HepG2 (cell line): ENCODE results near the gene TTLL13. TPM values are rescaled to one million over a fixed set of nuclear protein-coding genes. Genes with fewer than 3 reads are reported as not detected.
A peak's percentile ranks its signal among the peaks of the same experiment; 100 is the strongest.

ENCODE experiments used
- ATAC-seq: fragments of 200-7000 bp; cut with Tn5 transposase; 3 replicates; pipeline ENCODE4 v1.9.1; 2020; ENCODE audit warnings: mild to moderate bottlenecking, moderate library complexity
- BruUV-seq: library from RNA; stranded (reverse); fragments of 400-500 nt; replicated peaks from 2 replicates; lab custom pipeline; 2021; lab: Mats Ljungman, UMichigan
- CTCF ChIA-PET: fragments of 300-600 bp; formaldehyde crosslinking; extraction: SDS; loops from one replicate; lab custom pipeline; 2021; ENCODE audit warnings: low total read pairs, inconsistent platforms, low intra/inter-chr PET ratio; lab: Yijun Ruan, JAX
- POLR2A ChIA-PET: fragments of 350-600 bp; sonication (Branson Sonifier 250); formaldehyde crosslinking; loops from one replicate; lab custom pipeline; 2020; ENCODE audit warnings: antibody characterized with exemption, inconsistent platforms; lab: Yijun Ruan, JAX
- DNase-seq: peaks from one replicate; pipeline ENCODE4 v3.0.0-alpha.2; 2015; ENCODE audit warnings: low spot score
- FAIRE-seq: peaks from 3 replicates; lab custom pipeline; 2011; peaks lifted over from hg19 to GRCh38; lab: Jason Lieb, UNC
- H2AFZ ChIP-seq: one replicate; pipeline ENCODE4 v1.6.1; 2011; ENCODE audit warnings: low read length, inconsistent platforms
- H3K27ac ChIP-seq: fragments of 300-600 bp; 3 replicates; pipeline ENCODE4 v1.8.0; 2011; ENCODE audit warnings: mixed run types, mild to moderate bottlenecking, mixed read lengths, low read length, inconsistent platforms; ENCODE audit not compliant: insufficient read depth; ENCODE audit errors: extremely low read length
- H3K27me3 ChIP-seq, 2 experiments: fragments of 200-600 bp in 1 of 2; 2 replicates in 1 of 2; 3 replicates in 1 of 2; pipeline versions ENCODE4 v1.6.0 to v1.8.0; 2011; ENCODE audit warnings: low read length in 2 of 2, mild to moderate bottlenecking in 2 of 2, moderate library complexity in 2 of 2, inconsistent platforms in 1 of 2; ENCODE audit not compliant: insufficient read depth in 2 of 2, control insufficient read depth in 1 of 2
- H3K36me3 ChIP-seq, 2 experiments: fragments of 200-600 bp in 1 of 2; replicated peaks in 1 of 2; 2 replicates in 1 of 2; 3 replicates in 1 of 2; pipeline versions ENCODE4 v1.5.1 to v1.8.0; 2011; ENCODE audit warnings: low read length in 2 of 2, inconsistent platforms in 1 of 2; ENCODE audit not compliant: insufficient read depth in 2 of 2, control insufficient read depth in 1 of 2
- H3K4me1 ChIP-seq: 2 replicates; pipeline ENCODE4 v1.5.1; 2012; ENCODE audit warnings: low read length, inconsistent platforms; ENCODE audit not compliant: insufficient read depth
- H3K4me2 ChIP-seq: 2 replicates; pipeline ENCODE4 v1.6.0; 2011; ENCODE audit warnings: low read depth, low read length, inconsistent platforms
- H3K4me3 ChIP-seq, 3 experiments: fragments of 200-600 bp in 1 of 3; sonication (generic), shearing (Covaris generic) in 1 of 3; replicated peaks in 1 of 3; 2 replicates each; pipeline ENCODE4 v1.5.1; 2011 to 2016; ENCODE audit warnings: low read length in 3 of 3, inconsistent platforms in 2 of 3, low read depth in 2 of 3, mild to moderate bottlenecking in 2 of 3, control low read depth in 1 of 3, mixed read lengths in 1 of 3; ENCODE audit not compliant: insufficient read depth in 1 of 3
- H3K79me2 ChIP-seq: one replicate; pipeline ENCODE4 v1.6.1; 2011; ENCODE audit warnings: low read length, inconsistent platforms; ENCODE audit not compliant: insufficient read depth
- H3K9ac ChIP-seq: 2 replicates; pipeline ENCODE4 v1.6.0; 2011; ENCODE audit warnings: mild to moderate bottlenecking, low read depth, low read length, inconsistent platforms; ENCODE audit not compliant: insufficient read depth
- H3K9me3 ChIP-seq: 2 replicates; pipeline ENCODE4 v1.5.1; 2012; ENCODE audit warnings: mild to moderate bottlenecking, low read length
- H4K20me1 ChIP-seq: 2 replicates; pipeline ENCODE4 v1.6.0; 2011; ENCODE audit warnings: inconsistent platforms, mild to moderate bottlenecking, low read length, moderate library complexity; ENCODE audit not compliant: insufficient read depth
- CTCF ChIP-seq: sonication (generic); formaldehyde crosslinking; IDR thresholded peaks from 2 replicates; pipeline ENCODE4 v1.5.0; 2020; ENCODE audit warnings: mild to moderate bottlenecking, missing genetic modification reagents, moderate library complexity
- FOXO4 ChIP-seq: sonication (generic); formaldehyde crosslinking; conservative IDR thresholded peaks from 2 replicates; pipeline ENCODE4 v1.8.1; 2023; ENCODE audit warnings: missing genetic modification reagents
- SMC3 ChIP-seq: IDR thresholded peaks from 2 replicates; pipeline ENCODE4 v1.6.1; 2011; ENCODE audit warnings: low read length, improper control_type of control experiment
- STAG1 ChIP-seq: sonication (generic); formaldehyde crosslinking; IDR thresholded peaks from 2 replicates; pipeline ENCODE4 v1.4.0; 2020; ENCODE audit warnings: missing genetic modification reagents
- ZNF362 ChIP-seq: sonication (generic); formaldehyde crosslinking; IDR thresholded peaks from 2 replicates; pipeline ENCODE4 v1.4.0; 2020; ENCODE audit warnings: missing genetic modification reagents, mild to moderate bottlenecking, borderline replicate concordance
- ZNF740 ChIP-seq: sonication (generic); formaldehyde crosslinking; IDR thresholded peaks from 2 replicates; pipeline ENCODE4 v1.4.0; 2020; ENCODE audit warnings: missing genetic modification reagents
- ZNF768 ChIP-seq: sonication (generic); formaldehyde crosslinking; IDR thresholded peaks from 2 replicates; pipeline ENCODE4 v1.4.0; 2020; ENCODE audit warnings: missing genetic modification reagents
- ZSCAN9 ChIP-seq: IDR thresholded peaks from 2 replicates; pipeline ENCODE4 v1.6.1; 2016; ENCODE audit warnings: borderline replicate concordance
- in situ Hi-C: cut with HindIII; loops from 2 replicates; pipeline ENCODE4 v1.10.0; 2017; ENCODE audit warnings: low pct_unique_long_range_greater_than_20kb; ENCODE audit not compliant: extremely low pct_ligation_motif_present
- intact Hi-C: fragments of 100-400 bp; cut with micrococcal nuclease; formaldehyde crosslinking; loops from one replicate; pipeline ENCODE4 v1.10.0; 2022; ENCODE audit not compliant: unreplicated experiment
- polyA plus RNA-seq, 8 experiments: library from polyadenylated mRNA; depleted of rRNA in 3 of 8; stranded (reverse) in 7 of 8; unstranded in 1 of 8; fragments of >200 nt; fragmentation: Illumina TruSeq in 4 of 8; extraction: Trizol in 4 of 8; gene quantifications; 2 replicates each; pipeline versions ENCODE4 v1.2.1 to v1.2.3, GENCODE V29; 2011 to 2016; ENCODE audit warnings: low read depth in 4 of 8, missing spikeins in 1 of 8, mixed read lengths in 1 of 8; ENCODE audit not compliant: insufficient read depth in 1 of 8
- total RNA-seq, 5 experiments: library from RNA; depleted of rRNA; stranded (reverse); fragments of >200 nt; fragmentation: Illumina TruSeq; extraction: Trizol; gene quantifications; 2 replicates each; pipeline ENCODE4 v1.2.3, GENCODE V29; 2016; ENCODE audit warnings: low read depth in 1 of 5
- TF ChIP-seq, protein P1 (sequence below): sonication (generic); formaldehyde crosslinking; IDR thresholded peaks from 2 replicates; pipeline ENCODE4 v1.4.0; 2020; ENCODE audit warnings: missing genetic modification reagents, borderline replicate concordance
- TF ChIP-seq, protein P2 (sequence below), 2 experiments: sonication (generic) in 1 of 2; formaldehyde crosslinking in 1 of 2; IDR thresholded peaks; 2 replicates each; pipeline versions ENCODE4 v1.4.0 to v1.6.1; 2018 to 2020; ENCODE audit warnings: missing genetic modification reagents in 2 of 2, borderline replicate concordance in 1 of 2, low read depth in 1 of 2, mild to moderate bottlenecking in 1 of 2, missing biosample characterization in 1 of 2

Gene TTLL13
- total and polyA plus RNA-seq, 2 of the 13 experiments (the other 11 are each of a cell fraction or from before 2014, with no cell fraction given) = 0.07 to 0.29 TPM

- TF ChIP-seq ZSCAN9 (CRISPR knock-in tag) (no peak), ZNF362 (CRISPR knock-in tag) (peak; percentile 35; the same call in 1 of the 2 replicates), CTCF (peak; percentile 70), SMC3 (peak; percentile 31; the same call in 1 of the 2 replicates), ZNF740 (CRISPR knock-in tag) (peak; percentile 85), STAG1 (CRISPR knock-in tag) (peak; percentile 69), ZNF768 (CRISPR knock-in tag) (no peak), FOXO4 (CRISPR knock-in tag) (no peak)
- TF ChIP-seq, protein P1, sequence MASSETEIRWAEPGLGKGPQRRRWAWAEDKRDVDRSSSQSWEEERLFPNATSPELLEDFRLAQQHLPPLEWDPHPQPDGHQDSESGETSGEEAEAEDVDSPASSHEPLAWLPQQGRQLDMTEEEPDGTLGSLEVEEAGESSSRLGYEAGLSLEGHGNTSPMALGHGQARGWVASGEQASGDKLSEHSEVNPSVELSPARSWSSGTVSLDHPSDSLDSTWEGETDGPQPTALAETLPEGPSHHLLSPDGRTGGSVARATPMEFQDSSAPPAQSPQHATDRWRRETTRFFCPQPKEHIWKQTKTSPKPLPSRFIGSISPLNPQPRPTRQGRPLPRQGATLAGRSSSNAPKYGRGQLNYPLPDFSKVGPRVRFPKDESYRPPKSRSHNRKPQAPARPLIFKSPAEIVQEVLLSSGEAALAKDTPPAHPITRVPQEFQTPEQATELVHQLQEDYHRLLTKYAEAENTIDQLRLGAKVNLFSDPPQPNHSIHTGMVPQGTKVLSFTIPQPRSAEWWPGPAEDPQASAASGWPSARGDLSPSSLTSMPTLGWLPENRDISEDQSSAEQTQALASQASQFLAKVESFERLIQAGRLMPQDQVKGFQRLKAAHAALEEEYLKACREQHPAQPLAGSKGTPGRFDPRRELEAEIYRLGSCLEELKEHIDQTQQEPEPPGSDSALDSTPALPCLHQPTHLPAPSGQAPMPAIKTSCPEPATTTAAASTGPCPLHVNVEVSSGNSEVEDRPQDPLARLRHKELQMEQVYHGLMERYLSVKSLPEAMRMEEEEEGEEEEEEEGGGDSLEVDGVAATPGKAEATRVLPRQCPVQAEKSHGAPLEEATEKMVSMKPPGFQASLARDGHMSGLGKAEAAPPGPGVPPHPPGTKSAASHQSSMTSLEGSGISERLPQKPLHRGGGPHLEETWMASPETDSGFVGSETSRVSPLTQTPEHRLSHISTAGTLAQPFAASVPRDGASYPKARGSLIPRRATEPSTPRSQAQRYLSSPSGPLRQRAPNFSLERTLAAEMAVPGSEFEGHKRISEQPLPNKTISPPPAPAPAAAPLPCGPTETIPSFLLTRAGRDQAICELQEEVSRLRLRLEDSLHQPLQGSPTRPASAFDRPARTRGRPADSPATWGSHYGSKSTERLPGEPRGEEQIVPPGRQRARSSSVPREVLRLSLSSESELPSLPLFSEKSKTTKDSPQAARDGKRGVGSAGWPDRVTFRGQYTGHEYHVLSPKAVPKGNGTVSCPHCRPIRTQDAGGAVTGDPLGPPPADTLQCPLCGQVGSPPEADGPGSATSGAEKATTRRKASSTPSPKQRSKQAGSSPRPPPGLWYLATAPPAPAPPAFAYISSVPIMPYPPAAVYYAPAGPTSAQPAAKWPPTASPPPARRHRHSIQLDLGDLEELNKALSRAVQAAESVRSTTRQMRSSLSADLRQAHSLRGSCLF (CRISPR knock-in tag) = no peak
- TF ChIP-seq, protein P2, sequence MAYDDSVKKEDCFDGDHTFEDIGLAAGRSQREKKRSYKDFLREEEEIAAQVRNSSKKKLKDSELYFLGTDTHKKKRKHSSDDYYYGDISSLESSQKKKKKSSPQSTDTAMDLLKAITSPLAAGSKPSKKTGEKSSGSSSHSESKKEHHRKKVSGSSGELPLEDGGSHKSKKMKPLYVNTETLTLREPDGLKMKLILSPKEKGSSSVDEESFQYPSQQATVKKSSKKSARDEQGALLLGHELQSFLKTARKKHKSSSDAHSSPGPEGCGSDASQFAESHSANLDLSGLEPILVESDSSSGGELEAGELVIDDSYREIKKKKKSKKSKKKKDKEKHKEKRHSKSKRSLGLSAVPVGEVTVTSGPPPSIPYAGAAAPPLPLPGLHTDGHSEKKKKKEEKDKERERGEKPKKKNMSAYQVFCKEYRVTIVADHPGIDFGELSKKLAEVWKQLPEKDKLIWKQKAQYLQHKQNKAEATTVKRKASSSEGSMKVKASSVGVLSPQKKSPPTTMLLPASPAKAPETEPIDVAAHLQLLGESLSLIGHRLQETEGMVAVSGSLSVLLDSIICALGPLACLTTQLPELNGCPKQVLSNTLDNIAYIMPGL (CRISPR knock-in tag; IDR thresholded peaks at IDR 0.05; ENCODE audit: borderline replicate concordance in 1 of 2, low read depth in 1 of 2) = 0 out of 4 replicates have a peak, but pooled peaks of 1 of the 2 experiments have one; percentile 28
- H2AFZ ChIP-seq = no peak overlapping the region
- H3K4me2 ChIP-seq = no peak overlapping the region
- no peaks in the 10 kb centered on the region for H3K36me3 ChIP-seq
- no peaks in the 10 kb centered on the region for H3K9me3 ChIP-seq
- H4K20me1 ChIP-seq = no peaks in the 10 kb centered on the region
- no TSS peak for BruUV-seq
- intact Hi-C loops (loop anchor here (1.0 kb wide), 1 partner anchor 143 kb away; no protein-coding TSS in a partner anchor), in situ Hi-C loops (no loop called here)
- FAIRE-seq = peak; percentile 63
- H3K4me1 ChIP-seq = peaks cover 9% of the 10 kb centered on the region
- H3K27ac ChIP-seq = no peak overlapping the region
- H3K79me2 ChIP-seq = no peaks in the 10 kb centered on the region
- no peaks in the 10 kb centered on the region; a peak in 1 of 5 replicates for H3K27me3 ChIP-seq
- no peak overlapping the region for H3K4me3 ChIP-seq
- H3K9ac ChIP-seq = no peak overlapping the region
- peak; percentile 43 for DNase-seq
- ATAC-seq = peak; percentile 74
- CTCF ChIA-PET = no interaction called here
- POLR2A ChIA-PET = no interaction called here
These were observed 37.3 kb downstream of the TTLL13 start for GRCh38 chr15:90286678-90287077.
